Loucy (cell line): ENCODE measurements around the gene CTRL.

Experiments
- EZH2phosphoT487 ChIP-seq: fragments of 200-600 bp; IDR thresholded peaks from 2 replicates; pipeline ENCODE4 v1.6.1; 2018; ENCODE audit warnings: antibody characterized with exemption, mild to moderate bottlenecking, moderate library complexity, borderline replicate concordance
- TF ChIP-seq, protein P1 (sequence below): fragments of 200-600 bp; sonication (generic); conservative IDR thresholded peaks from 2 replicates; pipeline ENCODE4 v1.5.1; 2014; ENCODE audit warnings: mild to moderate bottlenecking, antibody characterized with exemption, low read length

GRCh38 chr16:67886387-67886786, 45.3 kb downstream of the CTRL start:
- TF ChIP-seq, protein P1, sequence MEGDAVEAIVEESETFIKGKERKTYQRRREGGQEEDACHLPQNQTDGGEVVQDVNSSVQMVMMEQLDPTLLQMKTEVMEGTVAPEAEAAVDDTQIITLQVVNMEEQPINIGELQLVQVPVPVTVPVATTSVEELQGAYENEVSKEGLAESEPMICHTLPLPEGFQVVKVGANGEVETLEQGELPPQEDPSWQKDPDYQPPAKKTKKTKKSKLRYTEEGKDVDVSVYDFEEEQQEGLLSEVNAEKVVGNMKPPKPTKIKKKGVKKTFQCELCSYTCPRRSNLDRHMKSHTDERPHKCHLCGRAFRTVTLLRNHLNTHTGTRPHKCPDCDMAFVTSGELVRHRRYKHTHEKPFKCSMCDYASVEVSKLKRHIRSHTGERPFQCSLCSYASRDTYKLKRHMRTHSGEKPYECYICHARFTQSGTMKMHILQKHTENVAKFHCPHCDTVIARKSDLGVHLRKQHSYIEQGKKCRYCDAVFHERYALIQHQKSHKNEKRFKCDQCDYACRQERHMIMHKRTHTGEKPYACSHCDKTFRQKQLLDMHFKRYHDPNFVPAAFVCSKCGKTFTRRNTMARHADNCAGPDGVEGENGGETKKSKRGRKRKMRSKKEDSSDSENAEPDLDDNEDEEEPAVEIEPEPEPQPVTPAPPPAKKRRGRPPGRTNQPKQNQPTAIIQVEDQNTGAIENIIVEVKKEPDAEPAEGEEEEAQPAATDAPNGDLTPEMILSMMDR: no peak
- TF ChIP-seq EZH2phosphoT487: no peak
